GM19193 (cell line): ENCODE measurements around the gene SLC8A3.

Experiments used
- POLR2A ChIP-seq: IDR thresholded peaks from 4 replicates; pipeline ENCODE4 v1.6.1; 2011; ENCODE audit not compliant: insufficient read depth, insufficient read length; ENCODE audit errors: extremely low read depth

SLC8A3 gene

GRCh38 chr14:70181276-70181675 is 7.5 kb downstream of the SLC8A3 start:
- TF ChIP-seq POLR2A = no peak

- TF ChIP-seq POLR2A = no peak
Measured at GRCh38 chr14:70180718-70181117, 8.0 kb downstream of the SLC8A3 start.

GRCh38 chr14:70177081-70177800 is 11.5 kb downstream of the SLC8A3 start:
- no peak for TF ChIP-seq POLR2A

- TF ChIP-seq POLR2A = no peak
Measured at GRCh38 chr14:70173569-70173968, 15.2 kb downstream of the SLC8A3 start.

GRCh38 chr14:70171726-70172125 is 17.0 kb downstream of the SLC8A3 start:
- no peak for TF ChIP-seq POLR2A

- no peak for TF ChIP-seq POLR2A
Measured at GRCh38 chr14:70170976-70171375, 17.8 kb downstream of the SLC8A3 start.

- TF ChIP-seq POLR2A = no peak
Measured at GRCh38 chr14:70168406-70168805, 20.3 kb downstream of the SLC8A3 start.

- no peak for TF ChIP-seq POLR2A
Measured at GRCh38 chr14:70166530-70167203, 22.1 kb downstream of the SLC8A3 start.

- no peak for TF ChIP-seq POLR2A
Measured at GRCh38 chr14:70162358-70162757, 26.4 kb downstream of the SLC8A3 start.

GRCh38 chr14:70156592-70156991 is 32.2 kb downstream of the SLC8A3 start:
- TF ChIP-seq POLR2A = no peak

GRCh38 chr14:70152704-70153103 is 36.0 kb downstream of the SLC8A3 start:
- TF ChIP-seq POLR2A = no peak

GRCh38 chr14:70152081-70152480 is 36.7 kb downstream of the SLC8A3 start:
- TF ChIP-seq POLR2A = no peak

GRCh38 chr14:70149596-70150165 is 39.1 kb downstream of the SLC8A3 start:
- no peak for TF ChIP-seq POLR2A

- no peak for TF ChIP-seq POLR2A
Measured at GRCh38 chr14:70148911-70149595, 39.7 kb downstream of the SLC8A3 start.

- TF ChIP-seq POLR2A = no peak
Measured at GRCh38 chr14:70148351-70148750, 40.4 kb downstream of the SLC8A3 start.
